ENCODE measurements around the gene NMD3. TPM values are rescaled to one million over a fixed set of nuclear protein-coding genes. Genes with fewer than 3 reads are reported as not detected.

Gene NMD3
- total RNA-seq, 1 experiment from 2014 or later, result 55.6 TPM

GRCh38 chr3:161199926-161200325, 21.2 kb upstream of the NMD3 start:
- Histone ChIP-seq H2AFZ (ENCODE audit: low read length) (no peak overlapping the region), H2BK12ac (ENCODE audit: insufficient read length, low read depth, low read length) (no peak overlapping the region), H2BK5ac (ENCODE audit: insufficient read length, low read length) (no peak overlapping the region), H4K91ac (ENCODE audit: insufficient read length, low read depth, low read length) (no peak overlapping the region), H3K23ac (ENCODE audit: insufficient read length, low read depth, low read length) (no peak overlapping the region), H3K27ac (ENCODE audit: insufficient read length, low read depth, low read length) (no peak overlapping the region), H3K4me1 (ENCODE audit: insufficient read depth, low read length) (no peaks in the 10 kb centered on the region), H3K4me2 (ENCODE audit: insufficient read depth, insufficient read length, low read length) (no peak overlapping the region), H2BK120ac (ENCODE audit: low read depth, low read length, poor library complexity, severe bottlenecking) (no peak overlapping the region), H3K79me2 (ENCODE audit: insufficient read depth, low read length) (no peaks in the 10 kb centered on the region), H3K4ac (ENCODE audit: low read depth, low read length) (no peak overlapping the region), H2BK15ac (ENCODE audit: low read depth, low read length) (no peak overlapping the region), H3K9ac (ENCODE audit: extremely low read depth, insufficient read length, low read length) (no peak overlapping the region), H3K14ac (ENCODE audit: insufficient read depth, low read length) (no peak overlapping the region), H2BK20ac (ENCODE audit: low read depth, low read length, poor library complexity, severe bottlenecking) (no peak overlapping the region), H3K27me3 (ENCODE audit: insufficient read depth, low read length) (no peaks in the 10 kb centered on the region), H4K8ac (replicated peaks; ENCODE audit: insufficient read length, low read depth, low read length) (no peak overlapping the region), H4K5ac (ENCODE audit: insufficient read length, low read depth, low read length) (no peak overlapping the region), H3K9me3 (ENCODE audit: control insufficient read depth, low read depth, low read length) (no peaks in the 10 kb centered on the region), H2AK5ac (ENCODE audit: insufficient read length, low read length) (no peak overlapping the region), H3K18ac (ENCODE audit: insufficient read length, low read depth, low read length) (no peak overlapping the region), H4K20me1 (ENCODE audit: control insufficient read depth, insufficient read depth, insufficient read length) (no peaks in the 10 kb centered on the region), H3K56ac (ENCODE audit: insufficient read length, low read depth, low read length) (no peak overlapping the region), H3K23me2 (ENCODE audit: insufficient read length, low read depth, low read length, poor library complexity, severe bottlenecking) (no peaks in the 10 kb centered on the region), H3T11ph (ENCODE audit: low read length) (no peak overlapping the region), H3K79me1 (ENCODE audit: insufficient read depth, low read depth, low read length, poor library complexity, severe bottlenecking) (no peaks in the 10 kb centered on the region)
- no peak for DNase-seq
- WGBS (ENCODE audit: extremely low coverage, insufficient read length, low lambda C conversion rate), result no CpG with 5 or more reads among the region's 3 CpGs
- peaks cover 20 to 22% of the 10 kb centered on the region in 2 experiments for H3K9me3 Mint-ChIP-seq
- H3K27ac Mint-ChIP-seq, result no peak overlapping the region
- H3K4me1 Mint-ChIP-seq, result peaks cover 4 to 9% of the 10 kb centered on the region in 2 experiments; a peak in 1 of 4 replicates
- peaks cover 6 to 21% (median 11%) of the 10 kb centered on the region in 3 experiments; a peak in 6 of 7 replicates for H3K36me3 Mint-ChIP-seq (ENCODE audit: insufficient read depth in 1 of 3, low read depth in 3 of 3)
- H3K4me3 Mint-ChIP-seq, result no peak overlapping the region
- TF ChIP-seq CTCF (conservative IDR thresholded peaks at IDR 0.05), result no peak
- peaks cover 4% of the 10 kb centered on the region for H3K27me3 Mint-ChIP-seq (ENCODE audit: low read depth)
